ENCODE data around the gene SIL1. TPM values are rescaled to one million over a fixed set of nuclear protein-coding genes. Genes with fewer than 3 reads are reported as not detected.
"Not testable (repeated sequence)": the region's sequence is repeated elsewhere in the genome, so short reads cannot be mapped to it uniquely, and the experiment has no call there.

SIL1 gene
- total RNA-seq, 2 experiments from 2014 or later: 13.5 to 15.8 TPM

DNA sequence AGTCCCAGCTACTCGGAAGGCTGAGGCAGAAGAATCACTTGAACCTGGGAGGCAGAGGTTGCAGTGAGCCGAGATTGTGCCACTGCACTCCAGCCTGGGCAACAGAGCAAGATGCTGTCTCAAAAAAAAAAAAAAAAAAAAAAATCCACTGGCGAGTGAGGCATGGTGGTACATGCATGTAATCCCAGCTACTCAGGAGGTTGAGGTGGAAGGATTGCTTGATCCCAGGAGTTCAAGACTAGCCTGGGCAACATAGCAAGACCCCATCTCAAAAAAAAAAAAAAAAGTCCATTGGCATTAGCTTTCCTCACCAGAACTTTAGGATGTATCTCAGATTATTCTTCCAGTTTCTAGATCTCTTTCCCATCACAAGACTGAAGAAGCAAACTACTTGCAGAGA lies 6.2 kb downstream of the SIL1 start:
- H3K36me3 Mint-ChIP-seq: peaks cover 20% of the 10 kb centered on the region
- H3K27ac Mint-ChIP-seq; POLR2A ChIA-PET; H3K9me3 Mint-ChIP-seq; ATAC-seq (ENCODE audit: low read depth); DNase-seq; H3K4me3 Mint-ChIP-seq; H3K27me3 Mint-ChIP-seq: not testable (repeated sequence)
- H3K4me1 Mint-ChIP-seq: peaks cover 20% of the 10 kb centered on the region

GRCh38 chr5:139190125-139190524 lies 8.0 kb downstream of the SIL1 start:
- Mint-ChIP-seq H3K27me3 (no peaks in the 10 kb centered on the region), H3K9me3 (no peaks in the 10 kb centered on the region), H3K4me1 (peaks cover 13% of the 10 kb centered on the region), H3K36me3 (peaks cover 20% of the 10 kb centered on the region), H3K4me3 (no peak overlapping the region), H3K27ac (no peak overlapping the region)
- no peak for DNase-seq
- no peak for ATAC-seq (ENCODE audit: low read depth)
- POLR2A ChIA-PET: no interaction called here

GRCh38 chr5:139188558-139189270 lies 9.5 kb downstream of the SIL1 start:
- no peak overlapping the region for H3K4me3 Mint-ChIP-seq
- H3K27me3 Mint-ChIP-seq: no peaks in the 10 kb centered on the region
- POLR2A ChIA-PET: no interaction called here
- no peak for DNase-seq
- H3K36me3 Mint-ChIP-seq: peaks cover 16% of the 10 kb centered on the region
- H3K4me1 Mint-ChIP-seq: peaks cover 13% of the 10 kb centered on the region
- no peak overlapping the region for H3K27ac Mint-ChIP-seq
- H3K9me3 Mint-ChIP-seq: no peaks in the 10 kb centered on the region
- ATAC-seq (ENCODE audit: low read depth): no peak

- Mint-ChIP-seq H3K27me3 (no peaks in the 10 kb centered on the region), H3K4me3 (no peak overlapping the region), H3K9me3 (no peaks in the 10 kb centered on the region), H3K27ac (no peak overlapping the region), H3K36me3 (peaks cover 11% of the 10 kb centered on the region), H3K4me1 (peaks cover 4% of the 10 kb centered on the region)
- ATAC-seq (ENCODE audit: low read depth) (no peak), DNase-seq (no peak)
- POLR2A ChIA-PET: interaction anchor here (0.7 kb wide), 1 partner anchor 20 kb away, joined by 4 read pairs; no protein-coding TSS in a partner anchor
These were observed 11.3 kb downstream of the SIL1 start for GRCh38 chr5:139186752-139187326.

DNA sequence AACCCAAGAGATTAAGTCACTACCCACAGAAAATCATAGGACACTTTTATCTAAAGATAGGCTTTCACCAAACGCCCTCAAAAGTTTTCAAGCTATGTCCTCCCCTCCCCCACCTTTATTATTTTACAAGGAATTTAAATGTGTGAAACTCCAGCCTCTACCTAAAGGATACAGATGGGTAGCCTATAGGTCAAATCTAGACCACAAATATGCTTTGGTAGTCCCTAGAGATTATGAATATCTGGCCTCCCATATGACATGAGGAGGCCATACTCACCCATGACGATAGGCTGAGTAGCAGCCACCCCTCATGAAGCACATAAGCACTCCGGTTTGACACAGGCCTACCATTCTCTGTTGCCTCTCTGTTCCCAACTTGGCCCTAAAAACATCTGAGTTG lies 11.9 kb downstream of the SIL1 start:
- H3K9me3 Mint-ChIP-seq: no peaks in the 10 kb centered on the region
- ATAC-seq (ENCODE audit: low read depth) (no peak), DNase-seq (no peak)
- H3K4me3 Mint-ChIP-seq: no peak overlapping the region
- peaks cover 4% of the 10 kb centered on the region for H3K4me1 Mint-ChIP-seq
- H3K27me3 Mint-ChIP-seq: no peaks in the 10 kb centered on the region
- H3K27ac Mint-ChIP-seq: no peak overlapping the region
- POLR2A ChIA-PET: interaction anchor here (0.6 kb wide), 1 partner anchor 91 kb away, joined by 3 read pairs; no protein-coding TSS in a partner anchor
- peaks cover 10% of the 10 kb centered on the region for H3K36me3 Mint-ChIP-seq

DNA sequence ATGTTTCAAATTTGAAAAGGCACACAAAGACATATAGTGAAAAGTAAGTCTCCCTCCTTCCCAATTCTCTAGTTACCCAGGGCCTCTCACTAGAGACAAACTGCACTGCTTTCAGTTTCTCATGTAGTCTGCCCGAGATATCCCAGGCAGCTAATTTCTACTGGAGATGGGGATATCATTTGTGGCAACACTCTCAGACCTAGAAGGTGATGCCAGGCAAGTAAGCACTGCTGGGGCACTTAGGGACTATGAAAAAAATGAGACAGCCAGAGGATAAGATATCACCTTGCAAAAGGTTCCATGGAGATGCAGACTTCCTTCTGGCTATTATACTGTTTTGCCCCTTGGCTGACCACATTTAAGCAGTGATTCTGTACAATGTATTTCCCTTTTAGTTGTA lies 12.6 kb downstream of the SIL1 start:
- POLR2A ChIA-PET: interaction anchor here (0.6 kb wide), 1 partner anchor 91 kb away, joined by 3 read pairs; no protein-coding TSS in a partner anchor

GRCh38 chr5:139183502-139183901 lies 14.7 kb downstream of the SIL1 start:
- H3K27me3 Mint-ChIP-seq: no peaks in the 10 kb centered on the region
- no peak for DNase-seq
- H3K27ac Mint-ChIP-seq: no peak overlapping the region
- H3K4me3 Mint-ChIP-seq: no peak overlapping the region
- no peak for ATAC-seq (ENCODE audit: low read depth)
- H3K4me1 Mint-ChIP-seq: peaks cover 5% of the 10 kb centered on the region
- no peaks in the 10 kb centered on the region for H3K9me3 Mint-ChIP-seq
- POLR2A ChIA-PET: no interaction called here
- H3K36me3 Mint-ChIP-seq: peaks cover 9% of the 10 kb centered on the region

More for the DNA sequence above, 12.6 kb downstream of the SIL1 start:
- Mint-ChIP-seq H3K27ac (no peak overlapping the region), H3K27me3 (no peaks in the 10 kb centered on the region), H3K9me3 (no peaks in the 10 kb centered on the region), H3K4me3 (no peak overlapping the region), H3K36me3 (peaks cover 10% of the 10 kb centered on the region), H3K4me1 (peaks cover 4% of the 10 kb centered on the region)
- no peak for ATAC-seq (ENCODE audit: low read depth)
- no peak for DNase-seq

DNA sequence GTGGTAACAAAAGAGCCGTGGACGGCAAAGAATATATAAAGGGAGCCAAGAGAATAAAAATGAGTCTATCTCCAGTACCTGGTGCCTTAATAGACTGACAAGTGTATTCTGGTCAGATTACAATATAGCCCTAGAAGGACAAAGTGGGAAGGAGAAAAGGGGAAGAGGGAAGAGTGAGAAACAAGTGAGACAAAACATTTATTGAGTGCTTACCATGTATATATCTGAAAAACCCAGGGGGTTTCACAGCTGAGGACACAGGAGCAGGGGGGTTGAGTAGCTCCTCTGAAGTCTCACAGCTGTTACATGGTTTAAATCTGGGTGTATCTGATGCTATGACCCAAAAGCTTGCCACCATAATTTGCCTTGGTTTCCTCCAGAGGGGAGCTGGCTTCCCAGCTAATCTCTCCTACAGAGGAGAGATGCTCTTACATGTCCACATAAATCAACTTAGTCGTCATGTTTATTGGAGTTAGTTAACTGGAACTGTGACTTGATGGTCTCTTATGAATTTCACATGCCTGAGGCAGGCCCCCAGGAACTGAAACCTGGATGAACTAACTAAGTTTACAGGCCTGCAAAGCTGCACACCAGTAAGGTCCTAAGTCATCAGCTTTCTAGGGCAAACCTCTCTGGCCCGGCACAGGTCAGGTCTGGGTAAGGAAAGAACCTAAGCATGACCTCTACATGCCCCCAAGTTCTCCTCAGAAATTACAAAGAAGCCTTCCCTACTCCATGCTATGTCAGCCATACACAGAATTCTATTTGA lies 15.5 kb downstream of the SIL1 start:
- H3K4me1 Mint-ChIP-seq: peaks cover 11% of the 10 kb centered on the region
- H3K9me3 Mint-ChIP-seq: no peaks in the 10 kb centered on the region
- no peak overlapping the region for H3K4me3 Mint-ChIP-seq
- H3K27ac Mint-ChIP-seq: no peak overlapping the region
- ATAC-seq (ENCODE audit: low read depth) (no peak), DNase-seq (no peak)
- peaks cover 7% of the 10 kb centered on the region for H3K36me3 Mint-ChIP-seq
- POLR2A ChIA-PET: no interaction called here
- H3K27me3 Mint-ChIP-seq: no peaks in the 10 kb centered on the region

DNA sequence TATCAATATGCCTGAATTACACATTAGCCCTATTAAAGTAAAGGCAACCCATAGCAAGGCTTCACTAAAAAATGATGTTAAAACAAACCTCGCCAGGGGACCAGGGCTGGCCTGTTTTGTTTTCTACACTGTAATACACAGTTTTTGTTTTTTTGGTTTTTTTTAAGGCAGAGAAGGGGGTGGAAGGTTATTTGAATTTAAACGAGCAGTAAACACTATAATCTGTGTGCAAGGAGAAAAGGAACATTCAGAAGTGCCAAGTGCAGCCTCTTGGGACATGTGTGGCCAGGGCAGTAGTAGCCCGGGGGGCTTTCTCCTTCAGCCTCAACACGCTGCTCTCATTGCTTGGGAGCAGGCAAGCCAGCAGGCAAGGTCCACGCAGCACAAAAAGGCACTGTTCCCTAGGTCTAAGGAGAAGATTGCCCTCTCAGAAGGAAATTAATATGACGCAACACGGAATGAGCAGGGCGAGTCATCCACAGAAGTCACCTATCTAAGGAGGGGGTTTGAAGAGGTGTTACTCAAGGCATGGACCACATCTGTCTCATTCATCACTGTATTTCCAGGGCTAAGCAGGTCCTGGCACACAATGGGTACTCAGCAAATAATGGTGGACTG lies 16.2 kb downstream of the SIL1 start:
- H3K9me3 Mint-ChIP-seq: no peaks in the 10 kb centered on the region
- no peaks in the 10 kb centered on the region for H3K27me3 Mint-ChIP-seq
- DNase-seq (no peak), ATAC-seq (ENCODE audit: low read depth) (no peak)
- H3K4me1 Mint-ChIP-seq: peaks cover 11% of the 10 kb centered on the region
- no peak overlapping the region for H3K27ac Mint-ChIP-seq
- POLR2A ChIA-PET: no interaction called here
- peaks cover 5% of the 10 kb centered on the region for H3K36me3 Mint-ChIP-seq
- no peak overlapping the region for H3K4me3 Mint-ChIP-seq

DNA sequence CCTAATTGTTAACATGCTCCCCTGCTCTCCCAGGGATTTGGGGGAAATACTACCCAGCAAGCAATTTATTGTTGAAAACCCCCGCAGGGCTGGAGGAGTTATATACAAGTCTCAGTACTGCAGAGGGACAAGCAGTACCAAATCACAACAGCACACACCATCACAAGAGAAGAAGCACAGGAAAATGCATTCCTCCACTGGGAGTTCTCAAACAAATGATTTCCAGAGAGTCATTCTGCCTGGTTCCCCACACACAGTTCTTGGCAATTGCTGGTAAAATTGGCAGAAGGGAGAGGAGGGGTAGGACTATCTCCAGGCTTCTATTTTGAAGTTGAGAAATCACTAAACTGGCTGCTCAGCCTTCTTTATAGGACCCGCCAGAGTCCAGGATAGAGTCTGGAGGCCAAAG lies 16.8 kb downstream of the SIL1 start:
- peaks cover 3% of the 10 kb centered on the region for H3K36me3 Mint-ChIP-seq
- DNase-seq (no peak), ATAC-seq (ENCODE audit: low read depth) (no peak)
- H3K27me3 Mint-ChIP-seq: no peaks in the 10 kb centered on the region
- no peak overlapping the region for H3K27ac Mint-ChIP-seq
- H3K4me1 Mint-ChIP-seq: peaks cover 11% of the 10 kb centered on the region
- H3K9me3 Mint-ChIP-seq: peaks cover 1% of the 10 kb centered on the region
- no peak overlapping the region for H3K4me3 Mint-ChIP-seq
- POLR2A ChIA-PET: no interaction called here

DNA sequence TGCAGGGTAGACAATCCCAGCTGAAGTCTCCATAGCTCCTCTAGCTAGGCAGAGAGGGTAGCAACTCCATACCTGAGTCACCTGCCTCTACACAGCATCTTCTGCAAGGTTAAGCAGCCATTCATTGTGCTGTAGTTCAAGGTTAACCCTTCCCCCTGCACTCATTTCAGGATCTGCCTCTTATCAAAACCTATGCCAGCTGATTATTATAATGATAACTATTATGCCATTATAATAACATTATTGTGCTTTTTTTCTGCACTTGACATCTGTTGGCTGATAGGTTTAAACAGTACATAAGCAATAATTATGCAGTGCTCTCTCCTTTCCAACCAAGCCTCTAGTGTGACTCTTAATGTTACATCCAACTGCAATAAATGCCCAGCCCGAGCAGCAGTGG lies 17.3 kb downstream of the SIL1 start:
- DNase-seq (no peak), ATAC-seq (ENCODE audit: low read depth) (no peak)
- Mint-ChIP-seq H3K4me1 (peaks cover 11% of the 10 kb centered on the region), H3K36me3 (peaks cover 3% of the 10 kb centered on the region), H3K27ac (no peak overlapping the region), H3K9me3 (peaks cover 1% of the 10 kb centered on the region), H3K4me3 (no peak overlapping the region), H3K27me3 (no peaks in the 10 kb centered on the region)
- POLR2A ChIA-PET: no interaction called here

GRCh38 chr5:139179778-139180513 lies 18.2 kb downstream of the SIL1 start:
- DNase-seq, POLR2A ChIA-PET: not testable (repeated sequence)

GRCh38 chr5:139178935-139179334 lies 19.2 kb downstream of the SIL1 start:
- DNase-seq (no peak), ATAC-seq (ENCODE audit: low read depth) (no peak)
- no peak overlapping the region for H3K4me3 Mint-ChIP-seq
- H3K36me3 Mint-ChIP-seq: peaks cover 5% of the 10 kb centered on the region
- no peaks in the 10 kb centered on the region for H3K27me3 Mint-ChIP-seq
- peaks cover 1% of the 10 kb centered on the region for H3K9me3 Mint-ChIP-seq
- POLR2A ChIA-PET: no interaction called here
- no peak overlapping the region for H3K27ac Mint-ChIP-seq
- H3K4me1 Mint-ChIP-seq: peaks cover 9% of the 10 kb centered on the region

More at GRCh38 chr5:139179778-139180513, 18.2 kb downstream of the SIL1 start:
- H3K27me3 Mint-ChIP-seq; H3K36me3 Mint-ChIP-seq; H3K4me3 Mint-ChIP-seq; H3K27ac Mint-ChIP-seq; H3K9me3 Mint-ChIP-seq; H3K4me1 Mint-ChIP-seq; ATAC-seq (ENCODE audit: low read depth): not testable (repeated sequence)
